NCI-H82 treated with DMSO at 0.1 percent for 48 hours (cell line): ENCODE data around the gene OR51M1.

Experiments
- DNase-seq: peaks from one replicate; lab custom pipeline; 2025; ENCODE audit not compliant: unreplicated experiment; lab: John Stamatoyannopoulos, UW

Gene OR51M1

GRCh38 chr11:5384335-5384734, 723 bp downstream of the OR51M1 start:
- DNase-seq = no peak

- no peak for DNase-seq
Observed at GRCh38 chr11:5390210-5390609, 6.6 kb downstream of the OR51M1 start.

GRCh38 chr11:5394091-5394490, 10.5 kb downstream of the OR51M1 start:
- DNase-seq = no peak

GRCh38 chr11:5398936-5399335, 15.3 kb downstream of the OR51M1 start:
- no peak for DNase-seq

- no peak for DNase-seq
Observed at GRCh38 chr11:5405173-5405572, 21.6 kb downstream of the OR51M1 start.

- no peak for DNase-seq
Observed at GRCh38 chr11:5420993-5421392, 37.4 kb downstream of the OR51M1 start.

- DNase-seq = no peak
Observed at GRCh38 chr11:5421811-5422210, 38.2 kb downstream of the OR51M1 start, which contains the start of gene OR51Q1. Gene OR51Q1, plus strand, starts transcription at chr11:5422111. Its CDS starts 90 bp downstream, at chr11:5422201.

- DNase-seq = no peak
Observed at GRCh38 chr11:5423131-5423530, 39.5 kb downstream of the OR51M1 start.

- DNase-seq = no peak
Observed at GRCh38 chr11:5441414-5441813, 57.8 kb downstream of the OR51M1 start, which contains the start of gene OR51I1. Gene OR51I1, minus strand, starts transcription at chr11:5441514. Its CDS starts 0 bp downstream, at chr11:5441514.
